ENCODE data around the gene RNF208. TPM values are rescaled to one million over a fixed set of nuclear protein-coding genes. Genes with fewer than 3 reads are reported as not detected.

The RNF208 gene
- total RNA-seq, 1 donor from 2014 or later, result 4.3 TPM

DNA sequence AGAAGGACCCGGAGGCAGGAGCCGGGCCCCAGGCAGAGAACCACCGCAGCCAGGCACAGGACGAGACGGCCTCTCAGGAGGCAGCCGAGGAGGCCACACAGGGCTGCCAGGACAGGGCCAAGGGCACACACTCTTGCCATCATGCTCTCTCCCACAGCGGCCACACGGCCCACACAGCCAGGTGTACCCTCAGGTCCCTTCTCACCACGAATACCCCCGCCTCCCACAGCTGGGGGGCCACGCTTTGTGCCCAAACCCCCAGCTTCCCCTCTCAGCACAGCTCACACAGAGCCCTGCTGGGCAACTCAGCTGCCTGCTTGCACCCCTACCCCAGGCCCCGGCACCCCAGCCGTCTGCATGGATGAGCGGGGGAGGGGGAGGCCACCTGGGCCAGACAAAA is 28.3 kb downstream of the RNF208 start:
- Mint-ChIP-seq H3K27me3 (ENCODE audit: low read depth, unreplicated experiment) (no peaks in the 10 kb centered on the region), H3K27ac (ENCODE audit: unreplicated experiment) (no peak overlapping the region), H3K4me3 (ENCODE audit: unreplicated experiment) (no peak overlapping the region), H3K9me3 (ENCODE audit: unreplicated experiment) (no peaks in the 10 kb centered on the region), H3K36me3 (ENCODE audit: low read depth, unreplicated experiment) (no peaks in the 10 kb centered on the region), H3K4me1 (ENCODE audit: low read depth, unreplicated experiment) (peaks cover 11% of the 10 kb centered on the region)
- Histone ChIP-seq H2AFZ (ENCODE audit: low read depth, low read length) (no peak overlapping the region), H3K4me1 (ENCODE audit: insufficient read depth, low read length) (peaks cover 19% of the 10 kb centered on the region), H3K27me3 (ENCODE audit: insufficient read depth, low read length) (no peaks in the 10 kb centered on the region), H3K4me3 (ENCODE audit: insufficient read depth, low read depth, low read length) (no peak overlapping the region), H3K36me3 (ENCODE audit: insufficient read depth, low read length) (no peaks in the 10 kb centered on the region), H3K9me3 (ENCODE audit: insufficient read depth, low read depth, low read length) (no peaks in the 10 kb centered on the region), H3K4me2 (ENCODE audit: low read length) (no peak overlapping the region), H3K27ac (ENCODE audit: low read depth, low read length) (no peak overlapping the region), H3K9ac (ENCODE audit: low read length) (no peak overlapping the region), H4K20me1 (ENCODE audit: insufficient read depth, low read length) (peaks cover 89% of the 10 kb centered on the region), H3K79me2 (ENCODE audit: insufficient read depth, low read length) (peaks cover 78% of the 10 kb centered on the region)
- TF ChIP-seq EZH2 (IDR thresholded peaks at IDR 0.05; ENCODE audit: insufficient read depth, low read length), result no peak
- TF ChIP-seq CTCF (IDR thresholded peaks at IDR 0.05; ENCODE audit: insufficient read depth, low read depth, low read length), result no peak
- no peak for FAIRE-seq
- no peak for DNase-seq (ENCODE audit: low read depth)

GRCh38 chr9:137192859-137193258 is 29.2 kb downstream of the RNF208 start:
- Histone ChIP-seq H3K4me3 (ENCODE audit: insufficient read depth, low read depth, low read length) (no peak overlapping the region), H3K36me3 (ENCODE audit: insufficient read depth, low read length) (no peaks in the 10 kb centered on the region), H3K4me1 (ENCODE audit: insufficient read depth, low read length) (peaks cover 11% of the 10 kb centered on the region), H2AFZ (ENCODE audit: low read depth, low read length) (no peak overlapping the region), H4K20me1 (ENCODE audit: insufficient read depth, low read length) (peaks cover 79% of the 10 kb centered on the region), H3K4me2 (ENCODE audit: low read length) (no peak overlapping the region), H3K27me3 (ENCODE audit: insufficient read depth, low read length) (no peaks in the 10 kb centered on the region), H3K9ac (ENCODE audit: low read length) (no peak overlapping the region), H3K79me2 (ENCODE audit: insufficient read depth, low read length) (peaks cover 74% of the 10 kb centered on the region), H3K27ac (ENCODE audit: low read depth, low read length) (no peak overlapping the region), H3K9me3 (ENCODE audit: insufficient read depth, low read depth, low read length) (no peaks in the 10 kb centered on the region)
- FAIRE-seq (no peak), DNase-seq (ENCODE audit: low read depth) (no peak)
- peaks cover 10% of the 10 kb centered on the region for H3K4me1 Mint-ChIP-seq (ENCODE audit: low read depth, unreplicated experiment)
- H3K9me3 Mint-ChIP-seq (ENCODE audit: unreplicated experiment), result no peaks in the 10 kb centered on the region
- no peak overlapping the region for H3K27ac Mint-ChIP-seq (ENCODE audit: unreplicated experiment)
- H3K4me3 Mint-ChIP-seq (ENCODE audit: unreplicated experiment), result no peak overlapping the region
- no peaks in the 10 kb centered on the region for H3K36me3 Mint-ChIP-seq (ENCODE audit: low read depth, unreplicated experiment)
- no peak for TF ChIP-seq EZH2 (IDR thresholded peaks at IDR 0.05; ENCODE audit: insufficient read depth, low read length)
- no peak for TF ChIP-seq CTCF (IDR thresholded peaks at IDR 0.05; ENCODE audit: insufficient read depth, low read depth, low read length)
- no peaks in the 10 kb centered on the region for H3K27me3 Mint-ChIP-seq (ENCODE audit: low read depth, unreplicated experiment)

- Histone ChIP-seq H3K27me3 (ENCODE audit: insufficient read depth, low read length) (no peaks in the 10 kb centered on the region), H3K4me2 (ENCODE audit: low read length) (no peak overlapping the region), H3K9ac (ENCODE audit: low read length) (no peak overlapping the region), H3K27ac (ENCODE audit: low read depth, low read length) (no peak overlapping the region), H3K36me3 (ENCODE audit: insufficient read depth, low read length) (no peaks in the 10 kb centered on the region), H4K20me1 (ENCODE audit: insufficient read depth, low read length) (peaks cover 77% of the 10 kb centered on the region), H3K9me3 (ENCODE audit: insufficient read depth, low read depth, low read length) (no peaks in the 10 kb centered on the region), H2AFZ (ENCODE audit: low read depth, low read length) (no peak overlapping the region), H3K4me3 (ENCODE audit: insufficient read depth, low read depth, low read length) (no peak overlapping the region), H3K79me2 (ENCODE audit: insufficient read depth, low read length) (peaks cover 74% of the 10 kb centered on the region), H3K4me1 (ENCODE audit: insufficient read depth, low read length) (peaks cover 16% of the 10 kb centered on the region)
- Mint-ChIP-seq H3K4me3 (ENCODE audit: unreplicated experiment) (no peak overlapping the region), H3K27ac (ENCODE audit: unreplicated experiment) (no peak overlapping the region), H3K4me1 (ENCODE audit: low read depth, unreplicated experiment) (peaks cover 13% of the 10 kb centered on the region), H3K9me3 (ENCODE audit: unreplicated experiment) (no peaks in the 10 kb centered on the region), H3K27me3 (ENCODE audit: low read depth, unreplicated experiment) (no peaks in the 10 kb centered on the region), H3K36me3 (ENCODE audit: low read depth, unreplicated experiment) (no peaks in the 10 kb centered on the region)
- TF ChIP-seq EZH2 (IDR thresholded peaks at IDR 0.05; ENCODE audit: insufficient read depth, low read length) (no peak), CTCF (IDR thresholded peaks at IDR 0.05; ENCODE audit: insufficient read depth, low read depth, low read length) (no peak)
- DNase-seq (ENCODE audit: low read depth), result no peak
- no peak for FAIRE-seq
Measured at GRCh38 chr9:137192448-137192780, 29.6 kb downstream of the RNF208 start.
